ENCODE data around the gene BEND7.

The BEND7 gene

GRCh38 chr10:13489035-13489599, 39.7 kb downstream of the BEND7 start:
- no peak for TF ChIP-seq CTCF (IDR thresholded peaks at IDR 0.05; ENCODE audit: extremely low read depth, insufficient read depth, missing control alignments)
- in situ Hi-C loops (cut with MboI; ENCODE audit: low pct_unique_long_range_greater_than_20kb, low sequenced_read_pairs, unreplicated experiment): no loop called here
- DNase-seq (ENCODE audit: low spot score): no peak

- TF ChIP-seq CTCF (IDR thresholded peaks at IDR 0.05; ENCODE audit: extremely low read depth, insufficient read depth, missing control alignments): no peak
- in situ Hi-C loops (cut with MboI; ENCODE audit: low pct_unique_long_range_greater_than_20kb, low sequenced_read_pairs, unreplicated experiment): no loop called here
- DNase-seq (ENCODE audit: low spot score): no peak
Observed at GRCh38 chr10:13485623-13486022, 43.2 kb downstream of the BEND7 start.

- TF ChIP-seq CTCF (IDR thresholded peaks at IDR 0.05; ENCODE audit: extremely low read depth, insufficient read depth, missing control alignments): no peak
- in situ Hi-C loops (cut with MboI; ENCODE audit: low pct_unique_long_range_greater_than_20kb, low sequenced_read_pairs, unreplicated experiment): no loop called here
- no peak for DNase-seq (ENCODE audit: low spot score)
Observed at GRCh38 chr10:13483951-13484350, 44.9 kb downstream of the BEND7 start.

- no peak for TF ChIP-seq CTCF (IDR thresholded peaks at IDR 0.05; ENCODE audit: extremely low read depth, insufficient read depth, missing control alignments)
- peak; percentile 35 for DNase-seq (ENCODE audit: low spot score)
- in situ Hi-C loops (cut with MboI; ENCODE audit: low pct_unique_long_range_greater_than_20kb, low sequenced_read_pairs, unreplicated experiment): no loop called here
Observed at GRCh38 chr10:13483073-13483472, 45.7 kb downstream of the BEND7 start.

- no peak for DNase-seq (ENCODE audit: low spot score)
- in situ Hi-C loops (cut with MboI; ENCODE audit: low pct_unique_long_range_greater_than_20kb, low sequenced_read_pairs, unreplicated experiment): no loop called here
- TF ChIP-seq CTCF (IDR thresholded peaks at IDR 0.05; ENCODE audit: extremely low read depth, insufficient read depth, missing control alignments): no peak
Observed at GRCh38 chr10:13481690-13482089, 47.1 kb downstream of the BEND7 start.

- DNase-seq (ENCODE audit: low spot score): no peak
- no peak for TF ChIP-seq CTCF (IDR thresholded peaks at IDR 0.05; ENCODE audit: extremely low read depth, insufficient read depth, missing control alignments)
- in situ Hi-C loops (cut with MboI; ENCODE audit: low pct_unique_long_range_greater_than_20kb, low sequenced_read_pairs, unreplicated experiment): no loop called here
Observed at GRCh38 chr10:13475124-13475523, 53.7 kb downstream of the BEND7 start.

- no peak for TF ChIP-seq CTCF (IDR thresholded peaks at IDR 0.05; ENCODE audit: extremely low read depth, insufficient read depth, missing control alignments)
- no peak for DNase-seq (ENCODE audit: low spot score)
- in situ Hi-C loops (cut with MboI; ENCODE audit: low pct_unique_long_range_greater_than_20kb, low sequenced_read_pairs, unreplicated experiment): no loop called here
Observed at GRCh38 chr10:13473986-13474385, 54.8 kb downstream of the BEND7 start.
